HG03103 (cell line): Measurements from ENCODE around the gene CFAP77.

Experiments used
- ATAC-seq: cut with Tn5 transposase; IDR thresholded peaks from one replicate; pipeline ENCODE4 v1.9.1; 2021; ENCODE audit warnings: low read depth; ENCODE audit not compliant: unreplicated experiment

CFAP77 gene

DNA sequence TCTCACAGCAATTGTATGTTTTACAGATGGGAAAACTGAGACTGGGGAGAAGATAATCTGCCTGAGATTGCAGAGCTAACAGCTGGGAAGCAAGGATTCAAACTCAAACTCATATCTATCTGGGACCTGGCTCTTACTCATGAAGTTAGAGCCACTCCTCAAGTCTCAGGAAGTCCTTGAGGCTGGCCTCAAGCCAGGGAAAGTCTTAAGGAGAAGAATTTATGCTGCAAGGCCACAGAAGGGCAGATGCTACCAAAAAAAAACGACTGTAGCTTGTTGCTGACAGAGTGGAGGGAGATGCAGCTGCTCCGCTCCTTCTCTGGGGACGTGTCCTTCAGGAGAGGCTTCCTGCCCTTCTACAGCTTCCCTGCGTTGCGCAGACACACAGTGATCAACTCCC, 212.1 kb downstream of the CFAP77 start:
- no peak for ATAC-seq
